GM12872 (cell line): ENCODE measurements around the gene SOHLH1.

Experiments
- TF ChIP-seq, protein P1 (sequence below): IDR thresholded peaks from 3 replicates; pipeline ENCODE4 v1.5.1; 2011; ENCODE audit warnings: low read depth, mild to moderate bottlenecking, low read length, moderate library complexity; ENCODE audit not compliant: insufficient read depth

SOHLH1 gene

DNA sequence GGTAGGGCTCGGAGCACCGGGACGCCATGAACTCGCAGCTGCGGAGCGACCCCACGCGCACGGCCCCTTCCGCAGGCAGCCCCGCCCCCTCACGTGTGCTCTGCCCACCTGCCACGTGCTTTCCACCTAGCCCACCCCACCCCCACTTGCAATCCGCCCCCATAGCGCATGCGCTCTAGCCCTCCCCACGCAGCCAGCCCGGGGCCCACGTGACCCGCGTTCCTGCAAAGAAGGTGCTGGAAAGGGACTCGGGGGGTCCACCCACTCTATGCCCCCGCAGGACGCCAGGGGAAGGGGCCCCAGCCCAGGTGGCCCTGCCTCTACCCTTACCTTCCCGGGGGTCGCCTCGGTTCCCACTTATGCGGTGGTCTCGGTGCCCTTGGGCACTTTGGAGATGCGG lies at the start of gene SOHLH1:
TSS of gene SOHLH1 (minus strand) at position 42 of the 400 bp plus-strand sequence. CDS start at position 28, 14 bp downstream.
- TF ChIP-seq, protein P1, sequence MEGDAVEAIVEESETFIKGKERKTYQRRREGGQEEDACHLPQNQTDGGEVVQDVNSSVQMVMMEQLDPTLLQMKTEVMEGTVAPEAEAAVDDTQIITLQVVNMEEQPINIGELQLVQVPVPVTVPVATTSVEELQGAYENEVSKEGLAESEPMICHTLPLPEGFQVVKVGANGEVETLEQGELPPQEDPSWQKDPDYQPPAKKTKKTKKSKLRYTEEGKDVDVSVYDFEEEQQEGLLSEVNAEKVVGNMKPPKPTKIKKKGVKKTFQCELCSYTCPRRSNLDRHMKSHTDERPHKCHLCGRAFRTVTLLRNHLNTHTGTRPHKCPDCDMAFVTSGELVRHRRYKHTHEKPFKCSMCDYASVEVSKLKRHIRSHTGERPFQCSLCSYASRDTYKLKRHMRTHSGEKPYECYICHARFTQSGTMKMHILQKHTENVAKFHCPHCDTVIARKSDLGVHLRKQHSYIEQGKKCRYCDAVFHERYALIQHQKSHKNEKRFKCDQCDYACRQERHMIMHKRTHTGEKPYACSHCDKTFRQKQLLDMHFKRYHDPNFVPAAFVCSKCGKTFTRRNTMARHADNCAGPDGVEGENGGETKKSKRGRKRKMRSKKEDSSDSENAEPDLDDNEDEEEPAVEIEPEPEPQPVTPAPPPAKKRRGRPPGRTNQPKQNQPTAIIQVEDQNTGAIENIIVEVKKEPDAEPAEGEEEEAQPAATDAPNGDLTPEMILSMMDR: no peak

- TF ChIP-seq, protein P1: no peak
Measured at GRCh38 chr9:135748676-135749075, 49.4 kb upstream of the SOHLH1 start.

DNA sequence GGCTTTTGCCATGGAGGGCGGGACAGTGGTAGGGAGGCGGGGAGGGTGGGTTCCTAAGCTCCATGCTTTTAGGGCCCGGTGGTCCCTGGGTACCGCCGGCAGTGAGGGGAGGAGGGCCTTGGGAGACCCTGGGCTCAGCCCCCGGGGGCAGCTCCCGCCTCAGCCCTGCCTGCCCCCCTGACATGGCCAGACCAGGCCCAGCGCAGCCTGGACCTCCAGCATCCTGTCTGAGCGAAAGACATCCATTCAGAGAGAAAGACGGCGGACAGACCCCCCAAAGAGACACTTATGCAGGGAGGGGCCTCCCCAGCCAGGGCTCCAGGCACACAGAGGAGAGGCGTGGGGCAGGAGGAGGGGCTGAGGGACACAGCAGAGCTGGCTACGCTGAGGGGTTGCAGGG lies 48.0 kb upstream of the SOHLH1 start:
- TF ChIP-seq, protein P1: no peak

GRCh38 chr9:135746565-135746964 lies 47.3 kb upstream of the SOHLH1 start:
- TF ChIP-seq, protein P1: no peak

- TF ChIP-seq, protein P1: no peak
Measured at GRCh38 chr9:135745686-135746324, 46.5 kb upstream of the SOHLH1 start.

DNA sequence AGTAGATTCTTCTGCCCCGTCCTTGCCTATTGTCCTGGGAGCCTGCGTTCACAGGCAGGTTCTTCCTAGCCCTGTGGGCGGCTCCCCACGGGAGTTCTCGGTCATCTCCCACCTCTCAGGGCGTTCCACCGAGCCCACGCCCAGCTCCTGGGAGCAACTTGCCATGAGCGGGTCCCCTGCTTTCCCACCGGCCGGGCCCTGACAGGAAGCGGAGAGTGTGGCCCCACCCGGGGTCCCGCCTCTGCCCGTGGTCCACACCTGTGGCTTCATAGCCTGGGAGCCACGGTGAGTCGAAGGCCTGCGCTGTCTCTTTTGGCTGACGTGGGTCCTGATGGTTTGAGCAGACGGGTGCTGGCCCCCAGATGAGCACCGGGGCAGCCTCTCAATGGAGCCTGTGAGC lies 45.9 kb upstream of the SOHLH1 start:
- TF ChIP-seq, protein P1: no peak

DNA sequence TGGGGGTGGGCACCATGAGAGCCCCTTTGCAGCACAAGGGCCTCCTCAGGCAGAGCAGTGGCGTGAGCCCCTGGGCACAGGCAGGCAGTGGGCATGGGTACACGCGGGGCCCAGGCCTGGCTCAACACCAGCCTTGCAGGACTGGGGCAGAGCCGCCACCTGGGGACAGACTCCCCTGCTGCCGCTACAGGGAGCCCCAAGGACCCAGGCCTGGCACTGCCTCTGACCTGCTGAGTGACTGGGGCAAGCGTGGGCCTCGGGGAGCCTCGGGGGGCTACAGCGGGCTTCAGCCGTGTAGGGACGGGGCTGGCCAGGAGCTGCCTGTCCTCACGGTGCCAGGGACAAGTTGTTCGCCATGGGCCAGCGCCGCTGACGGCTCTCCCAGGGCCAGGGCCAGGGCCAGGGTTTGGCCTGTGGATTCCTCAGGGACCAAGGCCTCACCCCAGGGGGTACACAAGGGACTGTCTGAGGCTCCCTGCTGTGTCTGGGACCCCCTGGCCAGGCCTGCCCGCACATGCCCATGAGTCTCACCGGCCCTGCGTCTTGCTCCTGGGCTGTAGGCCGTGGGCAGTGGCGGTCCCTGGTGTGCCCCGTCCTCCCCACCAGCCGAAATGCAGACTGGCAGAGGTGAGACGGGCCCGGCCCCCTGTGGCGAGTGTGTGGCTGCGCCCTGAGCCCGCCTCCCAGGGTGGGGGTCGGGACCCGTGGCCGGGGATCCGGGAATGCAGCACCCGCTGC lies 45.2 kb upstream of the SOHLH1 start:
- TF ChIP-seq, protein P1: no peak
